Neural cell (in vitro differentiated cells): ENCODE measurements around the gene NCOA7. TPM values are rescaled to one million over a fixed set of nuclear protein-coding genes. Genes with fewer than 3 reads are reported as not detected.

Experiments
- H2AFZ ChIP-seq: fragments of 200-600, 300-800 bp; sonication (generic), shearing (Covaris generic); 2 replicates; pipeline ENCODE4 v1.6.0; 2014; ENCODE audit warnings: low read depth, mild to moderate bottlenecking, antibody characterized with exemption, low read length, moderate library complexity
- H3F3A ChIP-seq: fragments of 200-600 bp; shearing (Covaris generic); 2 replicates; pipeline ENCODE4 v1.6.1; 2016; ENCODE audit warnings: mild to moderate bottlenecking, moderate library complexity, mixed read lengths, antibody characterized with exemption, low read length; ENCODE audit not compliant: insufficient read depth, poor library complexity, severe bottlenecking
- H3K27ac ChIP-seq: fragments of 200-600, 300-800 bp; sonication (generic), shearing (Covaris generic); 2 replicates; pipeline ENCODE4 v1.5.1; 2014; ENCODE audit warnings: mild to moderate bottlenecking, low read length, moderate library complexity
- H3K27me3 ChIP-seq: fragments of 300-800, 200-600 bp; sonication (generic), shearing (Covaris generic); 2 replicates; pipeline ENCODE4 v1.6.0; 2014; ENCODE audit warnings: mild to moderate bottlenecking, low read depth, low read length, moderate library complexity; ENCODE audit not compliant: insufficient read depth
- H3K36me3 ChIP-seq: fragments of 300-800, 200-600 bp; sonication (generic), shearing (Covaris generic); 2 replicates; pipeline ENCODE4 v1.5.1; 2014; ENCODE audit warnings: mild to moderate bottlenecking, antibody characterized with exemption, low read length, moderate library complexity; ENCODE audit not compliant: insufficient read depth
- H3K4me2 ChIP-seq: fragments of 300-800, 200-600 bp; sonication (generic), shearing (Covaris generic); 2 replicates; pipeline ENCODE4 v1.6.0; 2014; ENCODE audit warnings: mild to moderate bottlenecking, low read length
- H3K4me3 ChIP-seq: fragments of 300-800, 200-600 bp; sonication (generic), shearing (Covaris generic); 2 replicates; pipeline ENCODE4 v1.5.1; 2014; ENCODE audit warnings: mild to moderate bottlenecking, low read length, moderate library complexity
- H3K79me2 ChIP-seq: fragments of 200-600 bp; shearing (Covaris generic); replicated peaks from 2 replicates; pipeline ENCODE4 v1.6.0; 2014; ENCODE audit warnings: mild to moderate bottlenecking, low read length, moderate library complexity; ENCODE audit not compliant: insufficient read depth
- H3K9ac ChIP-seq: fragments of 300-800, 200-600 bp; sonication (generic), shearing (Covaris generic); 2 replicates; pipeline ENCODE4 v1.6.1; 2016; ENCODE audit warnings: mild to moderate bottlenecking, low read length, mixed read lengths
- H3K9me2 ChIP-seq: fragments of 200-600 bp; shearing (Covaris generic); 2 replicates; pipeline ENCODE4 v1.6.1; 2016; ENCODE audit warnings: mild to moderate bottlenecking, low read length, mixed read lengths; ENCODE audit not compliant: insufficient read depth
- H3K9me3 ChIP-seq: fragments of 200-600, 300-800 bp; sonication (generic), shearing (Covaris generic); 2 replicates; pipeline ENCODE4 v1.6.1; 2016; ENCODE audit warnings: mild to moderate bottlenecking, mixed run types, low read length, moderate library complexity, mixed read lengths
- H4K20me1 ChIP-seq: fragments of 200-600 bp; shearing (Covaris generic); 2 replicates; pipeline ENCODE4 v1.6.1; 2016; ENCODE audit warnings: mild to moderate bottlenecking, mixed run types; ENCODE audit not compliant: insufficient read depth
- CTCF ChIP-seq: fragments of 450-650 bp; IDR thresholded peaks from 2 replicates; pipeline ENCODE4 v1.5.1; 2014; ENCODE audit warnings: antibody characterized with exemption, mild to moderate bottlenecking, moderate library complexity; ENCODE audit not compliant: poor library complexity, severe bottlenecking
- EP300 ChIP-seq: fragments of 450-650 bp; conservative IDR thresholded peaks from 2 replicates; pipeline ENCODE4 v1.6.1; 2014; ENCODE audit warnings: antibody characterized with exemption, mild to moderate bottlenecking, moderate library complexity; ENCODE audit not compliant: poor library complexity, severe bottlenecking
- EZH2 ChIP-seq: fragments of 200-600, 300-800 bp; shearing (Covaris generic), sonication (generic); IDR thresholded peaks from 2 replicates; pipeline ENCODE4 v1.6.1; 2014; ENCODE audit warnings: antibody characterized with exemption, low read length, borderline replicate concordance, mild to moderate bottlenecking; ENCODE audit not compliant: insufficient read depth, poor library complexity, severe bottlenecking
- MXI1 ChIP-seq: fragments of 450-650 bp; conservative IDR thresholded peaks from 2 replicates; pipeline ENCODE4 v1.6.1; 2014; ENCODE audit warnings: antibody characterized with exemption, mild to moderate bottlenecking; ENCODE audit not compliant: poor library complexity, severe bottlenecking
- POLR2AphosphoS5 ChIP-seq: IDR thresholded peaks from 2 replicates; pipeline ENCODE4 v1.6.1; 2012
- RAD21 ChIP-seq: fragments of 450-650 bp; conservative IDR thresholded peaks from 2 replicates; pipeline ENCODE4 v1.6.1; 2014; ENCODE audit warnings: antibody characterized with exemption, mild to moderate bottlenecking, moderate library complexity
- REST ChIP-seq: IDR thresholded peaks from 2 replicates; pipeline ENCODE4 v1.6.1; 2012; ENCODE audit warnings: borderline replicate concordance
- SMC3 ChIP-seq: fragments of 450-650 bp; conservative IDR thresholded peaks from 2 replicates; pipeline ENCODE4 v1.6.1; 2014; ENCODE audit warnings: antibody characterized with exemption, mild to moderate bottlenecking, moderate library complexity; ENCODE audit not compliant: poor library complexity
- TAF1 ChIP-seq: IDR thresholded peaks from 2 replicates; pipeline ENCODE4 v1.6.1; 2012; ENCODE audit warnings: low read depth
- polyA plus RNA-seq: library from polyadenylated mRNA; depleted of rRNA; stranded (reverse); fragments of >200 nt; gene quantifications from 2 replicates; pipeline ENCODE4 v1.2.3, GENCODE V29; 2014

NCOA7 gene
- polyA plus RNA-seq, 1 donor from 2014 or later, result 17.1 TPM

- Histone ChIP-seq H2AFZ (no peak overlapping the region), H3K79me2 (no peaks in the 10 kb centered on the region), H3F3A (no peaks in the 10 kb centered on the region), H3K36me3 (no peaks in the 10 kb centered on the region), H3K9ac (no peak overlapping the region), H3K9me2 (no peaks in the 10 kb centered on the region), H3K4me2 (no peak overlapping the region), H4K20me1 (no peaks in the 10 kb centered on the region), H3K9me3 (no peaks in the 10 kb centered on the region), H3K27me3 (no peaks in the 10 kb centered on the region), H3K4me3 (no peak overlapping the region), H3K27ac (no peak overlapping the region)
- TF ChIP-seq EP300 (no peak), MXI1 (no peak), RAD21 (no peak), EZH2 (no peak), SMC3 (no peak), REST (no peak), TAF1 (no peak), CTCF (no peak), POLR2AphosphoS5 (no peak)
Measured at GRCh38 chr6:125828476-125829039, 37.8 kb downstream of the NCOA7 start.

- Histone ChIP-seq H2AFZ (no peak overlapping the region), H3K36me3 (no peaks in the 10 kb centered on the region), H3K9ac (no peak overlapping the region), H3F3A (no peaks in the 10 kb centered on the region), H3K9me3 (no peaks in the 10 kb centered on the region), H3K79me2 (no peaks in the 10 kb centered on the region), H3K4me2 (no peak overlapping the region), H3K9me2 (no peaks in the 10 kb centered on the region), H3K4me3 (no peak overlapping the region), H3K27ac (no peak overlapping the region), H4K20me1 (no peaks in the 10 kb centered on the region), H3K27me3 (no peaks in the 10 kb centered on the region)
- TF ChIP-seq CTCF (no peak), TAF1 (no peak), POLR2AphosphoS5 (no peak), MXI1 (no peak), REST (no peak), EZH2 (no peak)
Measured at GRCh38 chr6:125829433-125829832, 38.7 kb downstream of the NCOA7 start.
